Epidermal melanocyte (primary cell): ENCODE data around the gene TPRG1L.
"Not testable (repeated sequence)": the region's sequence is repeated elsewhere in the genome, so short reads cannot be mapped to it uniquely, and the experiment has no call there.

ENCODE experiments used
- DNase-seq: peaks from one replicate; pipeline ENCODE4 v3.0.0; 2011; ENCODE audit warnings: low spot score; ENCODE audit not compliant: insufficient read length

Gene TPRG1L

DNA sequence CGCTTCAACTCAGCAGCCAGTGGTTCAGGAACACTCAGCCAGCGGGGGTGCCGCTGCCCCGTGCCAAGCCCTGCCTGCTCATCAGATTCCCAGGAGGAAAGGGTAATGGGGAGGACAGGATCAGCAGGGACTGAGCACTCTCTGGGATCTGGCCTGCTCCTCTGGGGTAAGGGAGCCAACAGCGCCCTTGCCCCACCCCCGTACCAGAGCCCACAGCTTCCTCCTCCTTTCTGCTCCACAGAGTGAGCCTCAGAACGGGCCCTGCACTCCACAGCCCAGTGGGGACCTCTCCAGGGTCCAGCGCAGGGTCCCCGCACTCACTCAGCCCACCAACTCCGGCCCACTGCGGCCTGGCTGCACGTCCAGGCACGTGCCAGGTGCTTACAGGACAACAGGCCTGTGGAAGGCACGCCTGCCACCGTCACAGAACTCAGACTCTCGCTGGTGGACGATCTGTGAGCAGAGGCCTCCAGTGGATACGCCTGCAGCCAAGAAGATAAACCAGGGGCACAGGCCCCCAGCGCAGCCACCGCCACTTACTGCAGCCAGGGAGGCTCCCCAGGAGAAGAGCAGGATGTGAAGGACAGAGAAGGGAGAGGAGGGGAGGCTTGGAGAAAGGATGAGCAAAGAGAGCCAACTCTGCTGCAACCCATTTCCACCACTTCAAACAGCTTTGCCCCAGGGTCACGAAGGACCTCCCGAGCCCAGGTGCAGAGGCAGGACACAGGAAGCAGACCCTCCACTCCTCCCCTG is 15.6 kb upstream of the TPRG1L start:
- DNase-seq: no peak

- no peak for DNase-seq
Measured at GRCh38 chr1:3609769-3610526, 14.9 kb upstream of the TPRG1L start.

DNA sequence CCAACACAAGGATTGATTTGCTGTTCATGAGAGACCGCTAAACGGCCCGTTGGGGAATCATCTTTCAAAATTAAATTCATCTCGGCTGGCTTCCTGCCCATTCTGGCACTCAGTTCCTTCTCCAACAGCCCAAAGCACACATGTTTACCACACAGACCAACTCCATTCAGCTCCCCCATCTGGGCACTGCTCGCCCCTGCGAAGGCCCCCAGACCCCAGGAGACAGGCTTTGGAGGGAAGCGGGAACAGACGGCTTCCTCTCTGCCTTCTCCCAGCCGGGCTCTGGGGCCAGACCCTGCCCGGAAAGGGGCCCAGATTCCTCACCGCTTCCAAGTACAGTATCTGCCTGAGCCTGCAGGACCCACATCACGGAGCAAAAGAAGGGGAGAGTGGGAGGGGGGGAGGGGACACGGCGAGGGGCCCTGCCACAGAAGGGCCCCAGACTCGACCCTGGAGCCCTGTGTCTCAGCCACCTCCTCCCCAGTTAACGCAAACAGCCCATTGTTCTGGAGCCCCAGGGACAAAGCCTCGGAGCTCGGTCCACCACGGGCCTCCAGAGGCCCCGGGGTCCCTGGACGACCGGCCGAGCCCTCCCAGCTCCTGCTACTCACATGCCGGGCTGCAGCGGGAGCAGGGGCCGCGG is 14.2 kb upstream of the TPRG1L start:
- DNase-seq: no peak

GRCh38 chr1:3611170-3612019 is 13.4 kb upstream of the TPRG1L start, which contains the start of gene MEGF6:
Gene MEGF6, minus strand, starts transcription at chr1:3611508. Its CDS starts 240 bp downstream, at chr1:3611268.
- peak; percentile 51 for DNase-seq

GRCh38 chr1:3612123-3612522 is 12.7 kb upstream of the TPRG1L start:
- no peak for DNase-seq

DNA sequence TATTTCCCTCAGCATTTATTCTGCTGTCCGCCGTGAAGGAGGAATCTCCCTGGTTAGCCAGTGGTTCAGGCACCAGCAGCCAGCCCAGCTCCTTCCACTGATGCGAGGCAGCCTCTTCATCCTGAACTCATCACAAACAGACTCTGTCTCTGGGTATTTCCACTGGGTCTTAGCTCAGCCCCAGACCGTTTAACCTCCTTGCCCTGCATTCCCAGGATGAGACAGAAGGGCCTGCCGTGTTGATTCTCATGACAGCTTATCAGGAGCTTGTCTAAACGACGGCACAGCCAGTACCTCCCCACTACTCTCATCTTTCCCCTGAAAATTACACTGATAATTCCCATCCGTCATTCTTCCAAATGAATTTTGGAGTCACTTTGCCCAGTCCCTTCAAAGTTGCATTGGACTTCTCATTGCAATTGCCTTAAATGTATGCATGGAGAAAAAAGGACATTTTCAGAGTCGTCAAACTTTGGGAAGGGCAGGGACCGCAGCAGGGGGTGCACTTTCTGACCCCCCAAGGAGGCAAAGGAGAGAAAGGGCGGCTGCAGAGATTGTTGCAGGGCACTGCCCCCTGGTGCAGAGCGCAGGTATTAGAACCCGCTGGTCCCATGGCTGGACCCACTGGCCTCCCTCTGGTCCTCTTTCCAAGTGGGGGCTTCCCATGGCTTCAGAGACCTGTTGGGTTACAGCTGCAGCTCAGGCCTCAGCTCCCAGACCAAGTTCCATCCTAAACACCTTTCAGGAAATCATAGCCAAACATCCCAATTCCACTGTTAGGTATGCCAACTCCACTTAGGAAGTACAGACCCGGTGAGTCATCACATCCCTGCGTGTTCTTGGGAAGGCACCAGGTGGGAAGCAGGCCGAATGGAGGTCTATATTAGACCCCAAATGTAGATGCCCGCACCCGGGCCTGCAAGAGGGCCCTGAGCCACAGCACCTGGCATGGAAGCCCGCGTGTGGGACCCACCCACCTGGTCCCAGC is 9.8 kb upstream of the TPRG1L start:
- DNase-seq: no peak

- DNase-seq: no peak
Measured at GRCh38 chr1:3616861-3617260, 8.0 kb upstream of the TPRG1L start.

DNA sequence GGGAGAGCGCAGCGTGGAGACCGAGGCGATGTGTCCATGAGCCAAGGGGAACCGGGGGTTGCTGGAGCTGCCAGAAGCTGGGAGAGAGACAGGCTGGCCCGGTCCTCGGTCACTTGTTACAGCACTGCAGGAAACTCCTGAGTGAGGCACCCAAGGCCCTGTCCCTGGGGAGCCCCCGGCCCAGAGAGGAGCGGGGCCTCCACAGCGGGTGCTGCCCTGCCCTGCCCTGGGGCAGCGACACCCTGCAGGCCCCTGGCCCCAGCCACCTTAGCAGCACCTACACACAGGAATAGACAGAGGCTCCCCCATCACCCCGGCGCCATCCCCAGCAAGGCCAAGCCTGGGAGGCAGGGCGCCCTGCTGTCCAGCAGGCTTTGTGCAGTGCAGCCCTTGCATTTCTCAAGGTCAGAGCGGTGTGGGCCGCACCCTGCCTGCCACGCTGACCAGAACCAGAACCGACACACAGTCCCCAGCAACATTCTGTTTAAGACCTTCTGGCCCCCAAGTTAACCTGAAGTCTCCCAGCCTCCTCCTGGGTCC is 6.9 kb upstream of the TPRG1L start:
- DNase-seq: no peak

DNA sequence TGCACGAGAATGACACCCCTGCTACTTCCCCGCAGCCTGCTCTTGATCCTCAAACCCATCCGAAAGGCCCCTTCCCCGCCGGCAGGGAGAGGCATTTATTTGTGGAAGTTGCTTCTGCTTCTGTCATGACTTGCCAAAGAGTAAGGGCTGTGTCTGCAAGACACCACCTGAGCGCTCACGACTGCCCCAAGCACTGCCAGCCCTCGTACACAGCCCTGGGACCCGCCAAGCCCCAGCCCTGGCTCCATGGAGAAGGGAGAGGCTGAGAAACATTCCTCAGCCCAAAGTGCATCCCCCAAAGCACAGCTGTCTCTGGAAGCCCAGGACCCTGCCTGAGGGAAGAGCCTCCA is 6.3 kb upstream of the TPRG1L start:
- no peak for DNase-seq

DNA sequence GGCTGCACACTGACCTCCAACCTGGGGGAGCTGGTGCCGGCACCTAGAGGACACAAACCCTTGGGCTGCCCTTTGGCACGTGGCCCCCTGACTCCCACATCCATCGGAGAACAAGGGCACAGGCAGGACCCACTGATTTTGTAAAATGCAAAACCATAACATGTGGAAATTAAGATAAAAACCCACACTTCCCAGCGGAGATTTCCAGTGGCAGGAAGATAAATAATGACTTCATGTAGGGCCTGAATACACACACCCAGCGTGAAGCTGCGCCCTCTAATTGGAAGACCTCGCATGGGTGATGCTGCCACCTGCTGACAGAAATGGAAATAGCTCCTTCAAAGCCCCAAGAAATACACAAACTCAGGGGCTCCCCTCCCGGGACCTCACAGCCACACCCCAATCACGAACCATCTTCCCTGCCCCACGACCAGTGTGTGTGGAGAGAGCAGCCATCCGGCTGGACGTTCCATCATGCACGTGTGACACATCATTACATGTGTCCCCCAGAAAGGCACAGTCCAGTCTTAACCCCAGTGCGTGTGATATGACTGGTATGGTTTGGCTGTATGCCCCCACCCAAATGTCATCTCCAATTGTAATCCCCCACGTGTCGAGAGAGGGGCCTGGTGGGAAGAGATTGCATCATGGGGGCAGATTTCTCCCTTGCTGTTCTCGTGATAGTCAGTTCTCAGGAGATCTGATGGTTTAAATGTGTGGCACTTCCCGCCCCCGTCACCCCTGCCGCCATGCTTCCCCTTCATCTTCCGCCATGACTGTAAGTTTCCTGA is 5.7 kb upstream of the TPRG1L start:
- peak; percentile 97 for DNase-seq

DNA sequence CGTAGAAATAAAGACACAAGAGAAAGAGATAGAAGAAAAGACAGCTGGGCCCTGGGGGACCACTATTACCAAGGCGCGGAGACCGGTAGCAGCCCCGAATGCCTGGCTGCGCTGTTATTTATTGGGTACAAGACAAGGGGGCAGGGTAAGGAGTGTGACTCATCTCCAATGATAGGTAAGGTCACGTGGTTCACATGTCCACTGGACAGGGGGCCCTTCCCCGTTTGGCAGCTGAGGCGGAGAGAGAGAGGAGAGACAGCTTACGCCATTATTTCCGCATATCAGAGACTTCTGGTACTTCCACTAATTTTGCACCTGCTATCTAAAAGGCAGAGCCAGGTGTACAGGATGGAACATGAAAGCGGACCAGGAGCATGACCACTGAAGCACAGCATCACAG is 4.1 kb upstream of the TPRG1L start:
- no peak for DNase-seq

DNA sequence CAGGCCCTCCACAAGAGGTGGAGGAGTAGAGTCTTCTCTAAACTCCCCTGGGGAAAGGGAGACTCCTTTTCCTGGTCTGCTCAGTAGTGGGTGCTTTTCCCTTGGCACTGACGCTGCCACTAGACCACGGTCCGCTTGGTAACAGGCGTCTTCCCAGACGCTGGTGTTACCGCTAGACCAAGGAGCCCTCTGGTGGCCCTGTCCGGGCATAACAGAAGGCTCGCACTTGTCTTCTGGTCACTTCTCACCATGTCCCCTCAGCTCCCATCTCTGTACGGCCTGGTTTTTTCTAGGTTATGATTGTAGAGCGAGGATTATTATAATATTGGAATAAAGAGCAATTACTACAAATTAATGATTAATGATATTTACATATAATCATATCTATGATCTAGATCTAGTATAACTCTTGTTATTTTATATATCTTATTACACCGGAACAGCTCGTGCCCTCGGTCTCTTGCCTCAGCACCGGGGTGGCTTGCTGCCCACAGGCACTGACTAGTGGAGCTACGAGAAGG is 3.6 kb upstream of the TPRG1L start:
- DNase-seq: not testable (repeated sequence)

DNA sequence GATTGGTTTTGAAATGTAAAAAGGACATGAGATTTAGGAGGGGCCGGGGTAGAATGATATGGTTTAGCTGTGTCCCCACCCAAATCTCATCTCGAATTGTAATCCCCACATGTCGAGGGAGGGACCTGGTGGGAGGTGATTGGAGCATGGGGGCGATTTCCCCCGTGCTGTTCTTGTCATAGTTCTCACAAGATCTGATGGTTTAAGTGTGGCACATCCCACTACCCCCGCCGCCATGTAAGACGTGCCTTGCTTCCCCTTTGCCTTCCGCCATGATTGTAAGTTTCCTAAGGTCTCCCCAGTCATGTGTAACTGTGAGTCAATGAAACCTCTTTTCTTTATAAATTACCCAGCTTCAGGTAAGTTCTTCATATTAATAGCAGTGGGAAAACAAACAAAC is 2.7 kb upstream of the TPRG1L start:
- not testable (repeated sequence) for DNase-seq

- no peak for DNase-seq
Measured at GRCh38 chr1:3623441-3624199, 1.2 kb upstream of the TPRG1L start.

DNA sequence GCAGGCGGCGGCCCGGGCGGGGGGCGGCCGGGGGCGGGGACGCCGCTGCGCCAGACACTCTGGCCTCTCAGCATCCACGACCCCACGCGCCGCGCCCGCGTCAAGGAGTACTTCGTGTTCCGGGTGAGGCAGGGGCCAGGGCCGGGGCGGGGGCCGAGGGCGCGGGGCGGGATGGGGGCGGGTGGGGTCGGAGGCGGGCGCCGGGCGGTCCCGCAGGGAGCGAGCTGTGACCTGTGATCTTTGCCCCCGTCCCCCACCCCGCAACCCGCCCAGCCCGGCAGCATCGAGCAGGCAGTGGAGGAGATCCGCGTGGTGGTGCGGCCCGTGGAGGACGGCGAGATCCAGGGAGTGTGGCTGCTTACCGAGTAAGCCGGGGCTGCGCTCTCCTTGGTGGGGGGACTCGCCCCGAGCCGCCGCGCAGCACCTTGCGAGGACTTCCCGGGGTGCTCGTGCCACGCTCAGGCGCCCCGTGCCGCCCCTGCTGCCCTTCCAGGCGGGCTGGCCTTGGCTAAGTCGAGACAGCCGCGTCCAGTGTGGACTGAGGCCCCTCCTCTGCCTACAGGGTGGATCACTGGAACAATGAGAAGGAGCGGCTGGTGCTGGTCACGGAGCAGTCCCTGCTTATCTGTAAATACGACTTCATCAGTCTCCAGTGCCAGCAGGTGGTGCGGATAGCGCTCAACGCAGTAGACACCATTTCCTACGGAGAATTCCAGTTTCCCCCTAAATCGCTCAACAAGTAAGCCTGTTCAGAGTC is 514 bp downstream of the TPRG1L start:
- no peak for DNase-seq

DNA sequence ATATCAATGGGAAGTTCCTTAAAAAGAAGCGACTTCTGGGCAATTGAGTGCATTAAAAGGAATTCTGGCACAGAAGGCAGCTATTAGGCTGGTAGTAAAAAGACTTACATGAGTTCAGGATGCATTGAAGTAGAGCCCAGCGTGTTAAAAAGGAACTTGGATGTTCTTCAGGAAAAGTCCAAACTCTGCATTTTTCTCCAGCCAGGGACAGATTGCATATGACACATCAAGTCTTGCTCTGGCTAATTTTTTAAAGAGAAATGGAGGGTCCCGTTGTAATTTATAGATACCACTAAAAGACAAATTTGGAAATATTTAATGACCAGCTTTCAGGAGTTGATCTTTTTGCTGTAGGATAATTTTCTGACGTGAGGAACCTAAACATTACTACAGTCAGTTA is 1.2 kb downstream of the TPRG1L start:
- no peak for DNase-seq

GRCh38 chr1:3627515-3628253 is 2.9 kb downstream of the TPRG1L start:
- DNase-seq: no peak
